ENCODE data around the gene CELA2B.
"Not testable (repeated sequence)": the region's sequence is repeated elsewhere in the genome, so short reads cannot be mapped to it uniquely, and the experiment has no call there.

Gene CELA2B

GRCh38 chr1:15513919-15514318 is 38.0 kb downstream of the CELA2B start:
- Mint-ChIP-seq H3K4me3 (no peak overlapping the region), H3K27me3 (ENCODE audit: low read depth, poor library complexity) (no peaks in the 10 kb centered on the region), H3K27ac (no peak overlapping the region), H3K4me1 (peaks cover 8% of the 10 kb centered on the region), H3K9me3 (no peaks in the 10 kb centered on the region), H3K36me3 (ENCODE audit: low read depth) (peaks cover 40% of the 10 kb centered on the region)
- no peak for DNase-seq
- TF ChIP-seq CTCF (IDR thresholded peaks at IDR 0.05) = no peak

GRCh38 chr1:15514557-15514956 is 38.7 kb downstream of the CELA2B start:
- peaks cover 44% of the 10 kb centered on the region for H3K36me3 Mint-ChIP-seq (ENCODE audit: low read depth)
- DNase-seq; H3K9me3 Mint-ChIP-seq; H3K27me3 Mint-ChIP-seq (ENCODE audit: low read depth, poor library complexity); H3K4me3 Mint-ChIP-seq: not testable (repeated sequence)
- peak overlapping the region; percentile 34 for H3K27ac Mint-ChIP-seq
- peaks cover 13% of the 10 kb centered on the region for H3K4me1 Mint-ChIP-seq

GRCh38 chr1:15515022-15515663 is 39.2 kb downstream of the CELA2B start:
- Mint-ChIP-seq H3K27ac (peak overlapping the region; percentile 3), H3K27me3 (ENCODE audit: low read depth, poor library complexity) (no peaks in the 10 kb centered on the region), H3K9me3 (no peaks in the 10 kb centered on the region), H3K4me3 (no peak overlapping the region), H3K36me3 (ENCODE audit: low read depth) (peaks cover 44% of the 10 kb centered on the region), H3K4me1 (peaks cover 14% of the 10 kb centered on the region)
- no peak for TF ChIP-seq CTCF (IDR thresholded peaks at IDR 0.05)
- DNase-seq = no peak

GRCh38 chr1:15519625-15520024 is 43.7 kb downstream of the CELA2B start:
- no peak for TF ChIP-seq CTCF (IDR thresholded peaks at IDR 0.05)
- Mint-ChIP-seq H3K27me3 (ENCODE audit: low read depth, poor library complexity) (peaks cover 5% of the 10 kb centered on the region), H3K36me3 (ENCODE audit: low read depth) (peaks cover 34% of the 10 kb centered on the region), H3K27ac (no peak overlapping the region), H3K4me3 (no peak overlapping the region), H3K4me1 (peaks cover 43% of the 10 kb centered on the region), H3K9me3 (no peaks in the 10 kb centered on the region)
- DNase-seq = no peak

- not testable (repeated sequence) for H3K27ac Mint-ChIP-seq; H3K9me3 Mint-ChIP-seq; H3K27me3 Mint-ChIP-seq (ENCODE audit: low read depth, poor library complexity)
- H3K4me1 Mint-ChIP-seq = peaks cover 58% of the 10 kb centered on the region
- peak; percentile 22 for DNase-seq
- peaks cover 28% of the 10 kb centered on the region for H3K36me3 Mint-ChIP-seq (ENCODE audit: low read depth)
- peak overlapping the region; percentile 37 for H3K4me3 Mint-ChIP-seq
These were observed 45.5 kb downstream of the CELA2B start for GRCh38 chr1:15521206-15521906.

GRCh38 chr1:15522551-15522950 is 46.6 kb downstream of the CELA2B start:
- no peak for DNase-seq
- peaks cover 16% of the 10 kb centered on the region for H3K36me3 Mint-ChIP-seq (ENCODE audit: low read depth)
- no peak for TF ChIP-seq CTCF (IDR thresholded peaks at IDR 0.05)
- H3K4me3 Mint-ChIP-seq = peak overlapping the region; percentile 65
- peaks cover 65% of the 10 kb centered on the region for H3K4me1 Mint-ChIP-seq
- peaks cover 5% of the 10 kb centered on the region for H3K27me3 Mint-ChIP-seq (ENCODE audit: low read depth, poor library complexity)
- H3K27ac Mint-ChIP-seq = no peak overlapping the region
- H3K9me3 Mint-ChIP-seq = no peaks in the 10 kb centered on the region
